Measurements from ENCODE around the gene SLC5A6. TPM values are rescaled to one million over a fixed set of nuclear protein-coding genes. Genes with fewer than 3 reads are reported as not detected.

SLC5A6 gene
- total RNA-seq, 2 experiments from 2014 or later, result 55.5 to 60.1 TPM

DNA sequence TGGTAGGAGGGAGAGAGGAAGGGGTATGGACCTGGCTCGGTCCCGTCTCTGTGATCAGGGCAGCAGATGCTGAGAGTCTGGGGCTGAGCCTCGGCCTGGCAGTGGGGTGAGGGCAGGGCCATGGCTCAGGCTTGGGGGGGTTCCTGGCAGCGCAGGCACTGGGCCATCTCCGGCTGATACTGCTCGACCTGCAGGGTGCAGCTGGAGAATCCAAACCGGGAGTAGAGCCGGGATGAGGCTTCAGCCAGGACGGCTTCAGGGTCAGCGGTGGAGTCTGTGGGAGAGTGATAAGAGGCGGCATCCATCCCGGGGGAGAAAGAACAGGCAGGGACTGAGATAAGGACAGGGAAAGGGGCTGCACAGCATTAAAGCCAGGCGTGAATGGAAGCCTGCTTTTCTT is 43.1 kb upstream of the SLC5A6 start:
- no peak overlapping the region for H3K4me2 ChIP-seq (ENCODE audit: low read length)
- no TSS peak for BruUV-seq (replicated peaks)
- H3K9me3 ChIP-seq (ENCODE audit: low read length), result no peaks in the 10 kb centered on the region
- ChIA-PET CTCF (ENCODE audit: unreplicated experiment) (no interaction called here), POLR2A (interaction anchor here (0.9 kb wide), 1 partner anchor 31 kb away, joined by 3 read pairs; no protein-coding TSS in a partner anchor)
- no peak overlapping the region for H3K27ac ChIP-seq (ENCODE audit: low read depth, low read length, poor library complexity, severe bottlenecking)
- peaks cover 32% of the 10 kb centered on the region for H3K4me1 ChIP-seq (ENCODE audit: insufficient read depth, low read length, poor library complexity, severe bottlenecking)
- TF ChIP-seq EZH2phosphoT487 (IDR thresholded peaks at IDR 0.05; ENCODE audit: borderline replicate concordance, low read depth, low read length), result no peak
- TF ChIP-seq, protein P1, sequence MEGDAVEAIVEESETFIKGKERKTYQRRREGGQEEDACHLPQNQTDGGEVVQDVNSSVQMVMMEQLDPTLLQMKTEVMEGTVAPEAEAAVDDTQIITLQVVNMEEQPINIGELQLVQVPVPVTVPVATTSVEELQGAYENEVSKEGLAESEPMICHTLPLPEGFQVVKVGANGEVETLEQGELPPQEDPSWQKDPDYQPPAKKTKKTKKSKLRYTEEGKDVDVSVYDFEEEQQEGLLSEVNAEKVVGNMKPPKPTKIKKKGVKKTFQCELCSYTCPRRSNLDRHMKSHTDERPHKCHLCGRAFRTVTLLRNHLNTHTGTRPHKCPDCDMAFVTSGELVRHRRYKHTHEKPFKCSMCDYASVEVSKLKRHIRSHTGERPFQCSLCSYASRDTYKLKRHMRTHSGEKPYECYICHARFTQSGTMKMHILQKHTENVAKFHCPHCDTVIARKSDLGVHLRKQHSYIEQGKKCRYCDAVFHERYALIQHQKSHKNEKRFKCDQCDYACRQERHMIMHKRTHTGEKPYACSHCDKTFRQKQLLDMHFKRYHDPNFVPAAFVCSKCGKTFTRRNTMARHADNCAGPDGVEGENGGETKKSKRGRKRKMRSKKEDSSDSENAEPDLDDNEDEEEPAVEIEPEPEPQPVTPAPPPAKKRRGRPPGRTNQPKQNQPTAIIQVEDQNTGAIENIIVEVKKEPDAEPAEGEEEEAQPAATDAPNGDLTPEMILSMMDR (conservative IDR thresholded peaks at IDR 0.05; ENCODE audit: low read length), result no peak
- intact Hi-C loops (cut with micrococcal nuclease; ENCODE audit: unreplicated experiment), result no loop called here
- no peaks in the 10 kb centered on the region; the same call in 1 of the 2 replicates for H3K79me2 ChIP-seq (ENCODE audit: insufficient read depth, low read depth, low read length)
- DNase-seq (ENCODE audit: low spot score), result no peak
- H3K36me3 ChIP-seq (ENCODE audit: insufficient read depth, low read length), result peaks cover 48% of the 10 kb centered on the region
- H3K9me2 ChIP-seq (ENCODE audit: insufficient read depth, low read length), result no peaks in the 10 kb centered on the region
- H4K20me1 ChIP-seq (ENCODE audit: insufficient read depth, low read length), result no peaks in the 10 kb centered on the region
- no peak overlapping the region for H2AFZ ChIP-seq (ENCODE audit: low read length)
- no peak overlapping the region for H3K4me3 ChIP-seq (ENCODE audit: low read depth, low read length, poor library complexity, severe bottlenecking)

DNA sequence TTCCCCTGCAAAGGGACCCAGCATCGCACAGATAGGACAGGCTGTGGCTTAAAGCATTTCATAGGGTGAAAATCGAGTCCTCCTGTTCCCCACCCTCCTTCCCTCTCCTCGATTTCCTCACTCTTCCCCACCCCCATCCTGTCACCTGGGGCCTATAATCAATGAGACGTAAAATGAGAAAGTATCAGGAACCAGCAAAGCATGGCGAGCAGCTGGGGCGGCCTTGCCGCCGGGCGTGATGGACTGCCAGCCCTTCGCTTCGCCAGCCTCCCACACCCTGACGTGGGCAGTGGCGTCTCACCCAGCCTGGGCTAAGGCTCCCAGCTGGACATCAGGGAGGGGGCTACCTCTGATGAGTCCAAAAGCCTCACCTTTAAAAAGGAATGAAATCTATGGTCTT is 39.7 kb upstream of the SLC5A6 start:
- intact Hi-C loops (cut with micrococcal nuclease; ENCODE audit: unreplicated experiment), result loop anchor here (1.0 to 2.0 kb wide), 2 partner anchors 11 to 55 kb away; no protein-coding TSS in a partner anchor
- POLR2A ChIA-PET, result interaction anchor here (0.8 to 3.2 kb wide), 13 partner anchors 8 to 51 kb away, joined by 3 to 21 read pairs (median 4); partner anchors contain the start of gene SLC30A3

More for the DNA sequence above, 39.7 kb upstream of the SLC5A6 start:
- Histone ChIP-seq H3K4me3 (ENCODE audit: low read depth, low read length, poor library complexity, severe bottlenecking) (peak overlapping the region; percentile 58), H3K4me2 (ENCODE audit: low read length) (peak overlapping the region; percentile 76), H2AFZ (ENCODE audit: low read length) (peak overlapping the region; percentile 71), H3K9me2 (ENCODE audit: insufficient read depth, low read length) (no peaks in the 10 kb centered on the region), H3K4me1 (ENCODE audit: insufficient read depth, low read length, poor library complexity, severe bottlenecking) (peaks cover 43% of the 10 kb centered on the region), H3K27ac (ENCODE audit: low read depth, low read length, poor library complexity, severe bottlenecking) (peak overlapping the region; percentile 92), H3K9me3 (ENCODE audit: low read length) (no peaks in the 10 kb centered on the region), H4K20me1 (ENCODE audit: insufficient read depth, low read length) (no peaks in the 10 kb centered on the region), H3K79me2 (ENCODE audit: insufficient read depth, low read depth, low read length) (no peaks in the 10 kb centered on the region), H3K36me3 (ENCODE audit: insufficient read depth, low read length) (peaks cover 28% of the 10 kb centered on the region)
- no TSS peak for BruUV-seq (replicated peaks)
- TF ChIP-seq, protein P1 (conservative IDR thresholded peaks at IDR 0.05; ENCODE audit: low read length), result no peak
- no peak for TF ChIP-seq EZH2phosphoT487 (IDR thresholded peaks at IDR 0.05; ENCODE audit: borderline replicate concordance, low read depth, low read length)
- DNase-seq (ENCODE audit: low spot score), result peak; percentile 55
- CTCF ChIA-PET (ENCODE audit: unreplicated experiment), result interaction anchor here (1.0 to 4.4 kb wide), 7 partner anchors 11 to 51 kb away, joined by 3 to 37 read pairs (median 7); partner anchors contain the start of genes SLC30A3 and TRIM54
